GM19468 (cell line): Measurements from ENCODE around the gene CLPTM1L.
"Not testable (repeated sequence)": the region's sequence is repeated elsewhere in the genome, so short reads cannot be mapped to it uniquely, and the experiment has no call there.

ENCODE experiments used
- ATAC-seq: cut with Tn5 transposase; IDR thresholded peaks from one replicate; pipeline ENCODE4 v1.9.1; 2021; ENCODE audit warnings: mild to moderate bottlenecking, moderate library complexity, moderate number of reproducible peaks; ENCODE audit not compliant: unreplicated experiment; ENCODE audit errors: extremely low read depth

CLPTM1L gene

GRCh38 chr5:1298067-1298551 lies 46.8 kb downstream of the CLPTM1L start:
- no peak for ATAC-seq

DNA sequence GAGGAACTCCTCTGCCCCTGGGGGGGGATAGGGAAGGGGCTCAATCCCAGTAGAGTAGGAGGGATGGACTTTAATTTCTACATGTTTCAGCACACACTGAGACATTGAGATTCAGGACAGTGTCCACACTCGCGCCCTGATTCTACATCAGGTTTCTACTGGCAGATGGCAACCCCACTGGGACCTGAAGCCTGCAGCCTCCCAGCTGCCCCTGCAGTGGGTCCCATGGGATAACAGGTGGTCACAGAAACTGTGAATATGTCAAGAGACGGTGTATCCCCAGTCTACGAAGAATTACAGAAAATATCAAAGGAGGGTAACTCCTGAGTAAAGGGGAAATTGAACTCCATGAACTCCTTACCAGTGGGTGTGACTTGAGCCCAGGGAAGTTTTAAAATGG lies 47.7 kb downstream of the CLPTM1L start:
- no peak for ATAC-seq

DNA sequence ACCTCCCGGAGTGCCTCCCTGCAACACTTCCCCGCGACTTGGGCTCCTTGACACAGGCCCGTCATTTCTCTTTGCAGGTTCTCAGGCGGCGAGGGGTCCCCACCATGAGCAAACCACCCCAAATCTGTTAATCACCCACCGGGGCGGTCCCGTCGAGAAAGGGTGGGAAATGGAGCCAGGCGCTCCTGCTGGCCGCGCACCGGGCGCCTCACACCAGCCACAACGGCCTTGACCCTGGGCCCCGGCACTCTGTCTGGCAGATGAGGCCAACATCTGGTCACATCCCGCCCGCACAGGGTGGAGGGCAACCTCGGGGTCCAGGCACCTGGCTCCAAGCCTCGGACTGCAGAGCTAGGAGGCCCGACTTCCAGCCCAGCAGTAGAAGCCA lies 49.3 kb downstream of the CLPTM1L start:
- no peak for ATAC-seq

GRCh38 chr5:1294835-1295649 lies 49.9 kb downstream of the CLPTM1L start, which contains the start of gene TERT:
Gene TERT (minus strand): TSS chr5:1295068. CDS start chr5:1294989, 79 bp downstream.
- ATAC-seq, result no peak

GRCh38 chr5:1294206-1294834 lies 50.6 kb downstream of the CLPTM1L start:
- ATAC-seq, result no peak

- ATAC-seq, result no peak
Measured at GRCh38 chr5:1293416-1294205, 51.3 kb downstream of the CLPTM1L start.

- no peak for ATAC-seq
Measured at GRCh38 chr5:1292846-1293415, 52.0 kb downstream of the CLPTM1L start.

DNA sequence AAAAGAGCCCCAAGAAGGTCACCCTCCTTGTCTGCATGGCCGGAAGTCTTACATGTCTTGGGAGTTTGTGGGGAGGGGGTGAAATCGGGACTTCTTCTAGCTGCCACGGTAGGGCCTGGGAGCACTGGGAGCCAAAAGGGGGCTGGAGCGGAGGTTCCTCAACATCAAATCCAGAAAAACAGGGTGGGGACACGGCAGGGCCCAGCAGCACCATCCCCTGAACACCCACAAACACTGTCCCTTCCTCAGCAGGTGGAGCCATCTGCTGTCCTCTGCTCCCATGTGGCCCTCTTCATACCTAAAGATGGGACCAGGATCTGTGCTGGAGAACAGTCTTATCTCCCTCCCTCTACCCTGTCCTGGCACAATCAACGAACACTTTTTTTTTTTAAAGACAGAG lies 52.8 kb downstream of the CLPTM1L start:
- ATAC-seq, result no peak

- ATAC-seq, result no peak
Measured at GRCh38 chr5:1291611-1292080, 53.3 kb downstream of the CLPTM1L start.

DNA sequence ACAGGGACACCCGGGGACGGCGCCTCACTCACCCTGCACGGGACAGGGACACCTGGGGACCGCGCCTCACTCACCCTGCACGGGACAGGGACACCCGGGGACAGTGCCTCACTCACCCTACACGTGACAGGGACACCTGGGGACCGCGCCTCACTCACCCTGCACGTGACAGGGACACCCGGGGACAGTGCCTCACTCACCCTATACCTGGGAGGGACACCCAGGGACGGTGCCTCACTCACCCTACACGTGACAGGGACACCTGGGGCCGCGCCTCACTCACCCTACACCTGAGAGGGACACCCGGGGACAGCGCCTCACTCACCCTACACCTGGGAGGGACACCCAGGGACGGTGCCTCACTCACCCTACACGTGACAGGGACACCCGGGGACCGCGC lies 53.9 kb downstream of the CLPTM1L start:
- ATAC-seq, result not testable (repeated sequence)

GRCh38 chr5:1289559-1289958 lies 55.3 kb downstream of the CLPTM1L start:
- not testable (repeated sequence) for ATAC-seq

- no peak for ATAC-seq
Measured at GRCh38 chr5:1288439-1289335, 56.2 kb downstream of the CLPTM1L start.

- ATAC-seq, result no peak
Measured at GRCh38 chr5:1285883-1286291, 59.0 kb downstream of the CLPTM1L start.

DNA sequence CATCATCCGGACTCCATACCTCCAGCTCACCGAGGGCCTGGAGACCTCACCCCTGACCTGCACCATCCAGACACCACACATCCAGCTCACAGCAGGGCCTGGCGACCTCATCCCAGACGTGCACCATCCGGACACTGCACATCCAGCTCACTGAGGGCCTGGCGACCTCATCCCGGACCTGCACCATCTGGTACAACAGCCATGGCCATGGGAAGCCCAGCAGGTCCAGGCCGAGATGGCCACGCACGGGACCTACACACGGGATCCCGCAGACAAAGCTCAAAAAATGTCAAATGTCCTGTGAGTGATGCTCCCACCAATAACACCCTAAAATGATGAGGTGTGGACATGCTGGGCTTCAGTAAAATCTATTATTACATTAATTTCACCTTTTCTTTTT lies 59.8 kb downstream of the CLPTM1L start:
- ATAC-seq, result no peak

DNA sequence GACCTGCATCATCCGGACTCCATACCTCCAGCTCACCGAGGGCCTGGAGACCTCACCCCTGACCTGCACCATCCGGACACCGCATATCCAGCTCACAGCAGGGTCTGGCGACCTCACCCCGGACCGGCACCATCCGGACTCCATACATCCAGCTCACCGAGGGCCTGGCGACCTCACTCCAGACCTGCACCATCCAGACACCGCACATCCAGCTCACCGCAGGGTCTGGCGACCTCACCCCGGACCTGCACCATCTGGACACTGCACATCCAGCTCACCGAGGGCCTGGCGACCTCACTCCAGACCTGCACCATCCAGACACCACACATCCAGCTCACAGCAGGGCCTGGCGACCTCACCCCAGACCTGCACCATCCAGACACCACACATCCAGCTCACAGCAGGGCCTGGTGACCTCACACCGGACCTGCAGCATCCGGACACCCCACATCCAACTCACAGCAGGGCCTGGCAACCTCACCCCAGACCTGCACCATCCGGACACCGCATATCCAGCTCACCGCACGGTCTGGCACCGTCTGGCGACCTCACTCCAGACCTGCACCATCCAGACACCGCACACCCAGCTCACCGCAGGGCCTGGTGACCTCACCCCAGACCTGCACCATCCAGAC lies 60.4 kb downstream of the CLPTM1L start:
- ATAC-seq, result not testable (repeated sequence)

GRCh38 chr5:1283729-1284041 lies 61.2 kb downstream of the CLPTM1L start:
- ATAC-seq, result not testable (repeated sequence)

GRCh38 chr5:1282993-1283728 lies 61.7 kb downstream of the CLPTM1L start:
- not testable (repeated sequence) for ATAC-seq
